GM23338 (cell line): Measurements from ENCODE around the gene EPS8.

Experiments used
- EZH2 ChIP-seq: fragments of 200-600 bp; sonication (generic); IDR thresholded peaks from one replicate; pipeline ENCODE4 v1.8.0; 2017; ENCODE audit warnings: antibody characterized with exemption, mild to moderate bottlenecking, low read depth; ENCODE audit not compliant: unreplicated experiment
- TF ChIP-seq, protein P1 (sequence below), 2 experiments: fragments of 200-600 bp in 1 of 2; sonication (generic) in 1 of 2; conservative IDR thresholded peaks; 2 replicates each; pipeline versions ENCODE4 v1.5.1 to v1.6.1; 2016 to 2017; ENCODE audit warnings: antibody characterized with exemption in 2 of 2, low read depth in 2 of 2, mild to moderate bottlenecking in 2 of 2, moderate library complexity in 1 of 2
- TF ChIP-seq, protein P2 (sequence below): IDR thresholded peaks from one replicate; pipeline ENCODE4 v1.6.1; 2018; ENCODE audit warnings: antibody characterized with exemption; ENCODE audit not compliant: unreplicated experiment

DNA sequence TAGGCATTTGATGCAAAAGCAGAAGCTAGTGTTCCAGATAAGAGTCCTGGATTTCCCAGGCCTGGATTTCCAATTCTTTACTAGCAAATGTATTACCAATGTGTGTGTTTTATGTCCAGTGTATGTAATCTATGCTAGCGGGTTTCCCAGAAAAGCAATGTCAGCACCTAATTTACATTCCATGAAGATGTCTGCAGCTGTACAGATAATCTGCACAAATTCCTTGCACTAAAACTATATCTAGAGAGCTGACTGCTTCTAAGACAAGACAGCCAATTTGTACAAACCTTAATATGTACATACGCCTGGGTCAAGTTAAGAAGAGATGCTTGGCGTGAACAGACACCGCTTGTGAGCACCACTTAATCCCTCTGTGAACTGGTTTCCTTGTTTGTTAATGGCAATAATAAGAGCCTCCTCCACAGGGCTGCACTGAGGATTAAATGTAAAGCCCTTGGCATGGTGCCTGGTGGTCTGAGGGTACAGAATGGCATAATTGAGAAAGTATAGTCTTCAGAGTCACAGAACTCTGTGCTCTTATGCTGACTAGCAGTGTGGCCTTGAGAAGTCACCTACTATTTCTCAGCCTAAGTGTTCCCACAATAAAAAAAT, 185.6 kb downstream of the EPS8 start:
- TF ChIP-seq, protein P1, sequence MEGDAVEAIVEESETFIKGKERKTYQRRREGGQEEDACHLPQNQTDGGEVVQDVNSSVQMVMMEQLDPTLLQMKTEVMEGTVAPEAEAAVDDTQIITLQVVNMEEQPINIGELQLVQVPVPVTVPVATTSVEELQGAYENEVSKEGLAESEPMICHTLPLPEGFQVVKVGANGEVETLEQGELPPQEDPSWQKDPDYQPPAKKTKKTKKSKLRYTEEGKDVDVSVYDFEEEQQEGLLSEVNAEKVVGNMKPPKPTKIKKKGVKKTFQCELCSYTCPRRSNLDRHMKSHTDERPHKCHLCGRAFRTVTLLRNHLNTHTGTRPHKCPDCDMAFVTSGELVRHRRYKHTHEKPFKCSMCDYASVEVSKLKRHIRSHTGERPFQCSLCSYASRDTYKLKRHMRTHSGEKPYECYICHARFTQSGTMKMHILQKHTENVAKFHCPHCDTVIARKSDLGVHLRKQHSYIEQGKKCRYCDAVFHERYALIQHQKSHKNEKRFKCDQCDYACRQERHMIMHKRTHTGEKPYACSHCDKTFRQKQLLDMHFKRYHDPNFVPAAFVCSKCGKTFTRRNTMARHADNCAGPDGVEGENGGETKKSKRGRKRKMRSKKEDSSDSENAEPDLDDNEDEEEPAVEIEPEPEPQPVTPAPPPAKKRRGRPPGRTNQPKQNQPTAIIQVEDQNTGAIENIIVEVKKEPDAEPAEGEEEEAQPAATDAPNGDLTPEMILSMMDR (conservative IDR thresholded peaks at IDR 0.05; ENCODE audit: low read depth in 2 of 2) = no peak
- TF ChIP-seq EZH2 = no peak
- TF ChIP-seq, protein P2, sequence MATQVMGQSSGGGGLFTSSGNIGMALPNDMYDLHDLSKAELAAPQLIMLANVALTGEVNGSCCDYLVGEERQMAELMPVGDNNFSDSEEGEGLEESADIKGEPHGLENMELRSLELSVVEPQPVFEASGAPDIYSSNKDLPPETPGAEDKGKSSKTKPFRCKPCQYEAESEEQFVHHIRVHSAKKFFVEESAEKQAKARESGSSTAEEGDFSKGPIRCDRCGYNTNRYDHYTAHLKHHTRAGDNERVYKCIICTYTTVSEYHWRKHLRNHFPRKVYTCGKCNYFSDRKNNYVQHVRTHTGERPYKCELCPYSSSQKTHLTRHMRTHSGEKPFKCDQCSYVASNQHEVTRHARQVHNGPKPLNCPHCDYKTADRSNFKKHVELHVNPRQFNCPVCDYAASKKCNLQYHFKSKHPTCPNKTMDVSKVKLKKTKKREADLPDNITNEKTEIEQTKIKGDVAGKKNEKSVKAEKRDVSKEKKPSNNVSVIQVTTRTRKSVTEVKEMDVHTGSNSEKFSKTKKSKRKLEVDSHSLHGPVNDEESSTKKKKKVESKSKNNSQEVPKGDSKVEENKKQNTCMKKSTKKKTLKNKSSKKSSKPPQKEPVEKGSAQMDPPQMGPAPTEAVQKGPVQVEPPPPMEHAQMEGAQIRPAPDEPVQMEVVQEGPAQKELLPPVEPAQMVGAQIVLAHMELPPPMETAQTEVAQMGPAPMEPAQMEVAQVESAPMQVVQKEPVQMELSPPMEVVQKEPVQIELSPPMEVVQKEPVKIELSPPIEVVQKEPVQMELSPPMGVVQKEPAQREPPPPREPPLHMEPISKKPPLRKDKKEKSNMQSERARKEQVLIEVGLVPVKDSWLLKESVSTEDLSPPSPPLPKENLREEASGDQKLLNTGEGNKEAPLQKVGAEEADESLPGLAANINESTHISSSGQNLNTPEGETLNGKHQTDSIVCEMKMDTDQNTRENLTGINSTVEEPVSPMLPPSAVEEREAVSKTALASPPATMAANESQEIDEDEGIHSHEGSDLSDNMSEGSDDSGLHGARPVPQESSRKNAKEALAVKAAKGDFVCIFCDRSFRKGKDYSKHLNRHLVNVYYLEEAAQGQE = no peak
